H1 (cell line): ENCODE results near the gene OR5AU1. TPM values are rescaled to one million over a fixed set of nuclear protein-coding genes. Genes with fewer than 3 reads are reported as not detected.
A peak's percentile ranks its signal among the peaks of the same experiment; 100 is the strongest.

Experiments
- CTCF ChIA-PET: fragments of 300-600 bp; sonication (Branson Sonifier 250); formaldehyde crosslinking; loops from one replicate; lab custom pipeline; 2021; ENCODE audit not compliant: partially characterized antibody; lab: Charles Lee
- POLR2A ChIA-PET: fragments of 300-600 bp; sonication (Branson Sonifier 250); formaldehyde crosslinking; loops from one replicate; lab custom pipeline; 2021; ENCODE audit warnings: inconsistent platforms; ENCODE audit not compliant: partially characterized antibody; lab: Charles Lee
- DNase-seq, 2 experiments: peaks; one replicate each; pipeline versions ENCODE4 v3.0.0 to v3.0.0-alpha.2; 2010 to 2022; ENCODE audit warnings: low spot score in 2 of 2, low read depth in 1 of 2, mixed read lengths in 1 of 2
- FAIRE-seq: peaks from 2 replicates; lab custom pipeline; 2011; peaks lifted over from hg19 to GRCh38; lab: Jason Lieb, UNC
- H2AFZ ChIP-seq: 2 replicates; pipeline ENCODE4 v1.8.1; 2012; ENCODE audit warnings: low read length, inconsistent platforms
- H2AK5ac ChIP-seq: 2 replicates; pipeline ENCODE4 v1.6.1; 2013; ENCODE audit warnings: low read depth, low read length
- H2BK120ac ChIP-seq: replicated peaks from 2 replicates; pipeline ENCODE3; 2013; ENCODE audit warnings: low read depth, low read length, inconsistent platforms
- H2BK12ac ChIP-seq: 2 replicates; pipeline ENCODE4 v1.6.1; 2013; ENCODE audit warnings: low read depth, low read length
- H2BK15ac ChIP-seq: 2 replicates; pipeline ENCODE4 v1.6.1; 2013; ENCODE audit warnings: low read length
- H2BK20ac ChIP-seq: 2 replicates; pipeline ENCODE4 v1.6.1; 2013; ENCODE audit warnings: low read length
- H2BK5ac ChIP-seq: 2 replicates; pipeline ENCODE4 v1.6.1; 2013; ENCODE audit warnings: low read depth, low read length
- H3K14ac ChIP-seq: 2 replicates; pipeline ENCODE4 v1.6.1; 2013; ENCODE audit warnings: inconsistent platforms; ENCODE audit not compliant: insufficient read length
- H3K18ac ChIP-seq: 2 replicates; pipeline ENCODE4 v1.6.1; 2013; ENCODE audit warnings: low read length; ENCODE audit errors: extremely low read depth
- H3K23ac ChIP-seq: 2 replicates; pipeline ENCODE4 v1.6.1; 2013; ENCODE audit warnings: inconsistent platforms; ENCODE audit not compliant: insufficient read length
- H3K23me2 ChIP-seq: 2 replicates; pipeline ENCODE4 v1.6.1; 2013; ENCODE audit warnings: low read depth, low read length
- H3K27ac ChIP-seq: 2 replicates; pipeline ENCODE4 v1.6.1; 2011; ENCODE audit warnings: low read depth, low read length, inconsistent platforms
- H3K27me3 ChIP-seq, 4 experiments: replicated peaks in 1 of 4; 1 replicate in 1 of 4; 2 replicates in 3 of 4; pipeline versions ENCODE4 v1.6.1 to v1.8.1; 2011 to 2013; ENCODE audit warnings: low read length in 3 of 4, mild to moderate bottlenecking in 3 of 4, inconsistent platforms in 2 of 4, mixed read lengths in 2 of 4, moderate library complexity in 1 of 4; ENCODE audit not compliant: control insufficient read depth in 3 of 4, insufficient read depth in 3 of 4; ENCODE audit errors: extremely low read depth in 1 of 4
- H3K36me3 ChIP-seq, 4 experiments: 2 replicates each; pipeline versions ENCODE4 v1.6.1 to v1.8.1; 2011 to 2013; ENCODE audit warnings: mild to moderate bottlenecking in 4 of 4, low read length in 3 of 4, moderate library complexity in 2 of 4, control low read depth in 1 of 4, inconsistent platforms in 1 of 4; ENCODE audit not compliant: insufficient read depth in 4 of 4, control insufficient read depth in 2 of 4
- H3K4ac ChIP-seq: replicated peaks from 2 replicates; pipeline ENCODE3; 2013; ENCODE audit warnings: low read length, low read depth, mixed read lengths, inconsistent platforms; ENCODE audit not compliant: insufficient read length
- H3K4me1 ChIP-seq, 4 experiments: replicated peaks in 1 of 4; 1 replicate in 1 of 4; 2 replicates in 3 of 4; pipeline versions ENCODE4 v1.6.1 to v1.8.1; 2011 to 2013; ENCODE audit warnings: low read length in 3 of 4, inconsistent platforms in 2 of 4, mixed read lengths in 1 of 4; ENCODE audit not compliant: insufficient read depth in 4 of 4, control insufficient read depth in 3 of 4
- H3K4me2 ChIP-seq, 2 experiments: 2 replicates each; pipeline versions ENCODE4 v1.6.1 to v1.8.1; 2011 to 2013; ENCODE audit warnings: low read depth in 2 of 2, low read length in 2 of 2, control low read depth in 1 of 2, inconsistent platforms in 1 of 2, mild to moderate bottlenecking in 1 of 2; ENCODE audit not compliant: insufficient read depth in 1 of 2
- H3K4me3 ChIP-seq, 4 experiments: fragments of 200-600, 300-600 bp in 1 of 4; sonication (generic), shearing (Covaris generic), sonication (Bioruptor Twin) in 1 of 4; 2 replicates each; pipeline versions ENCODE4 v1.5.1 to v1.8.1; 2011 to 2016; ENCODE audit warnings: low read length in 4 of 4, low read depth in 3 of 4, control low read depth in 2 of 4, inconsistent platforms in 2 of 4, mild to moderate bottlenecking in 2 of 4, mixed read lengths in 1 of 4, moderate library complexity in 1 of 4; ENCODE audit not compliant: insufficient read depth in 2 of 4; ENCODE audit errors: extremely low read depth in 1 of 4
- H3K56ac ChIP-seq: replicated peaks from 2 replicates; pipeline ENCODE3; 2013; ENCODE audit warnings: low read depth, mild to moderate bottlenecking, mixed read lengths, low read length, inconsistent platforms; ENCODE audit not compliant: insufficient read length
- H3K79me1 ChIP-seq: 2 replicates; pipeline ENCODE4 v1.6.1; 2013; ENCODE audit warnings: low read depth, low read length, control low read depth
- H3K79me2 ChIP-seq, 2 experiments: 2 replicates each; pipeline versions ENCODE4 v1.6.1 to v1.8.1; 2012 to 2013; ENCODE audit warnings: low read length in 2 of 2, mild to moderate bottlenecking in 2 of 2, inconsistent platforms in 1 of 2; ENCODE audit not compliant: insufficient read depth in 2 of 2, control insufficient read depth in 1 of 2
- H3K9ac ChIP-seq, 4 experiments: replicated peaks in 1 of 4; 1 replicate in 1 of 4; 2 replicates in 3 of 4; pipeline versions ENCODE4 v1.6.1 to v1.8.1; 2011 to 2013; ENCODE audit warnings: low read depth in 3 of 4, low read length in 3 of 4, control low read depth in 2 of 4, mild to moderate bottlenecking in 2 of 4, moderate library complexity in 2 of 4, inconsistent platforms in 1 of 4; ENCODE audit errors: extremely low read depth in 1 of 4
- H3K9me3 ChIP-seq, 2 experiments: 2 replicates each; pipeline versions ENCODE4 v1.6.1 to v1.8.1; 2012 to 2013; ENCODE audit warnings: mild to moderate bottlenecking in 2 of 2, moderate library complexity in 2 of 2, control low read depth in 1 of 2, inconsistent platforms in 1 of 2, low read depth in 1 of 2, low read length in 1 of 2, mixed read lengths in 1 of 2; ENCODE audit not compliant: insufficient read depth in 2 of 2
- H4K20me1 ChIP-seq, 2 experiments: replicated peaks in 1 of 2; 2 replicates each; pipeline versions ENCODE3 to v1.8.1; 2011 to 2013; ENCODE audit warnings: inconsistent platforms in 2 of 2, low read length in 2 of 2, mild to moderate bottlenecking in 1 of 2; ENCODE audit not compliant: insufficient read depth in 2 of 2, control insufficient read depth in 1 of 2
- H4K5ac ChIP-seq: 2 replicates; pipeline ENCODE4 v1.6.1; 2013; ENCODE audit warnings: low read length, low read depth, mixed read lengths, inconsistent platforms; ENCODE audit not compliant: insufficient read length
- H4K8ac ChIP-seq: 2 replicates; pipeline ENCODE4 v1.8.0; 2013; ENCODE audit warnings: mild to moderate bottlenecking, moderate library complexity, low read length, inconsistent platforms; ENCODE audit not compliant: insufficient read depth; ENCODE audit errors: extremely low read depth
- H4K91ac ChIP-seq: replicated peaks from 2 replicates; pipeline ENCODE3; 2013; ENCODE audit warnings: low read length, mixed read lengths, inconsistent platforms; ENCODE audit not compliant: insufficient read length
- ATF3 ChIP-seq: IDR thresholded peaks from 2 replicates; pipeline ENCODE4 v1.6.1; 2011; ENCODE audit warnings: low read depth, mild to moderate bottlenecking, low read length; ENCODE audit not compliant: insufficient read depth
- GTF2F1 ChIP-seq: IDR thresholded peaks from 2 replicates; pipeline ENCODE4 v1.6.1; 2012; ENCODE audit warnings: low read depth, low read length, improper control_type of control experiment, borderline replicate concordance
- POLR2A ChIP-seq, 2 experiments: IDR thresholded peaks; 1 replicate in 1 of 2; 2 replicates in 1 of 2; pipeline ENCODE4 v1.6.1; 2011; ENCODE audit warnings: low read depth in 2 of 2, low read length in 2 of 2, mild to moderate bottlenecking in 2 of 2; ENCODE audit errors: control extremely low read depth in 1 of 2
- POLR2AphosphoS5 ChIP-seq: IDR thresholded peaks from 2 replicates; pipeline ENCODE4 v1.6.1; 2011; ENCODE audit warnings: low read depth, low read length
- RFX5 ChIP-seq: IDR thresholded peaks from 2 replicates; pipeline ENCODE4 v1.6.1; 2011; ENCODE audit warnings: low read depth, low read length, improper control_type of control experiment, borderline replicate concordance
- SIRT6 ChIP-seq: IDR thresholded peaks from one replicate; pipeline ENCODE4 v1.7.1; 2012; ENCODE audit warnings: low read length, inconsistent platforms
- TBP ChIP-seq: IDR thresholded peaks from 2 replicates; pipeline ENCODE4 v1.6.1; 2011; ENCODE audit warnings: low read depth, low read length, improper control_type of control experiment
- WGBS, 2 experiments: shearing (Covaris generic) in 1 of 2; methylation state at CpG; one replicate each; pipeline versions ENCODE4 v1.1.6 to v1.1.7; 2013 to 2015; ENCODE audit warnings: low lambda C conversion rate in 2 of 2, mixed read lengths in 2 of 2, inconsistent platforms in 1 of 2, low coverage in 1 of 2, missing lambda C conversion rate in 1 of 2; ENCODE audit not compliant: insufficient replicate concordance in 2 of 2, insufficient coverage in 1 of 2, insufficient read length in 1 of 2; ENCODE audit errors: extremely low coverage in 1 of 2, missing lambda C conversion rate in 1 of 2; 5-methylcytosine and 5-hydroxymethylcytosine counted together
- polyA plus RNA-seq, 7 experiments: library from polyadenylated mRNA; depleted of rRNA in 3 of 7; stranded (reverse) in 5 of 7; unstranded in 2 of 7; fragments of >200 nt in 5 of 7; fragments of 200-250 nt in 2 of 7; gene quantifications; 1 replicate in 5 of 7; 2 replicates in 1 of 7; 4 replicates in 1 of 7; pipeline versions ENCODE4 v1.2.1 to v1.2.3, GENCODE V29; 2011 to 2013; ENCODE audit warnings: missing spikeins in 2 of 7, mixed read lengths in 2 of 7
- total RNA-seq: library from RNA; stranded (reverse); fragmentation: NEBNext Ultra II Directional; extraction: Animal tissue kit (Norgen Biotek cat#: 25700); gene quantifications from 2 replicates; pipeline ENCODE4 v1.2.1, GENCODE V29; 2021
- TF ChIP-seq, protein P1 (sequence below): IDR thresholded peaks from 2 replicates; pipeline ENCODE4 v1.6.1; 2011; ENCODE audit warnings: low read length, improper control_type of control experiment

The OR5AU1 gene
- total and polyA plus RNA-seq, 2 of the 8 experiments (the other 6 are each of a cell fraction or from before 2014, with no cell fraction given), result not detected

- H4K91ac ChIP-seq, result no peak overlapping the region
- no peak overlapping the region for H3K23ac ChIP-seq
- H3K14ac ChIP-seq, result no peak overlapping the region
- peaks cover 0 to 14% (median 0%) of the 10 kb centered on the region in 4 experiments; a peak in 2 of 8 replicates for H3K36me3 ChIP-seq
- no peak overlapping the region for H4K5ac ChIP-seq
- H3K18ac ChIP-seq, result no peak overlapping the region
- no peak overlapping the region for H2AK5ac ChIP-seq
- H3K56ac ChIP-seq, result no peak overlapping the region
- H3K79me2 ChIP-seq, result no peaks in the 10 kb centered on the region
- no peak overlapping the region for H3K4me3 ChIP-seq
- H2BK12ac ChIP-seq, result no peak overlapping the region
- H2BK5ac ChIP-seq, result no peak overlapping the region
- no peaks in the 10 kb centered on the region for H3K23me2 ChIP-seq
- no peaks in the 10 kb centered on the region for H3K27me3 ChIP-seq
- no peak for FAIRE-seq
- CTCF ChIA-PET, result interaction anchor here (1.0 kb wide), 1 partner anchor 9 kb away, joined by 3 read pairs; no protein-coding TSS in a partner anchor
- H4K8ac ChIP-seq, result no peak overlapping the region
- no peak overlapping the region for H3K9ac ChIP-seq
- no peak overlapping the region for H2BK15ac ChIP-seq
- TF ChIP-seq, protein P1, sequence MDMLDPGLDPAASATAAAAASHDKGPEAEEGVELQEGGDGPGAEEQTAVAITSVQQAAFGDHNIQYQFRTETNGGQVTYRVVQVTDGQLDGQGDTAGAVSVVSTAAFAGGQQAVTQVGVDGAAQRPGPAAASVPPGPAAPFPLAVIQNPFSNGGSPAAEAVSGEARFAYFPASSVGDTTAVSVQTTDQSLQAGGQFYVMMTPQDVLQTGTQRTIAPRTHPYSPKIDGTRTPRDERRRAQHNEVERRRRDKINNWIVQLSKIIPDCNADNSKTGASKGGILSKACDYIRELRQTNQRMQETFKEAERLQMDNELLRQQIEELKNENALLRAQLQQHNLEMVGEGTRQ, result no peak
- peak; percentile 57 to 71 for TF ChIP-seq POLR2A (IDR thresholded peaks at IDR 0.05; ENCODE audit: control extremely low read depth in 1 of 2, low read depth in 2 of 2, low read length in 2 of 2)
- no peak for TF ChIP-seq TBP
- TF ChIP-seq SIRT6, result no peak
- TF ChIP-seq ATF3, result no peak
- no peak for TF ChIP-seq RFX5
- peak; percentile 75 for TF ChIP-seq POLR2AphosphoS5
- TF ChIP-seq GTF2F1, result no peak
- TF ChIP-seq, all 59 proteins: peak for 2
- no peak overlapping the region for H3K4ac ChIP-seq
- H3K9me3 ChIP-seq, result no peaks in the 10 kb centered on the region
- H3K4me2 ChIP-seq, result no peak overlapping the region
- 0 out of 2 replicates have a peak, but pooled peaks cover 3% of the 10 kb centered on the region for H3K79me1 ChIP-seq
- no peak for DNase-seq
- POLR2A ChIA-PET, result interaction anchor here (0.6 to 7.6 kb wide), 7 partner anchors 9 to 131 kb away, joined by 3 to 101 read pairs (median 7); partner anchors contain the start of gene ARHGEF40
- peaks cover 0 to 9% (median 0%) of the 10 kb centered on the region in 4 experiments; a peak in 4 of 7 replicates for H3K4me1 ChIP-seq
- no peak overlapping the region for H3K27ac ChIP-seq
- 81% methylated on average over 12 of the region's 12 CpGs; no CpG with 5 or more reads in 1 of the 2 experiments for WGBS, 2 experiments
- peaks cover 3% of the 10 kb centered on the region in 2 experiments for H4K20me1 ChIP-seq
- no peak overlapping the region for H2BK120ac ChIP-seq
- no peak overlapping the region for H2BK20ac ChIP-seq
- no peak overlapping the region for H2AFZ ChIP-seq
Measured at GRCh38 chr14:21201732-21202462, 46.0 kb upstream of the OR5AU1 start.
